T-helper 9 cell (primary cell): ENCODE data around the gene SLC25A6.
"Not testable (repeated sequence)": the region's sequence is repeated elsewhere in the genome, so short reads cannot be mapped to it uniquely, and the experiment has no call there.

Source experiments
- DNase-seq: peaks from one replicate; pipeline ENCODE4 v3.0.0-alpha.2; 2020

Gene SLC25A6

GRCh38 chrX:1389181-1389992 lies 2.5 kb downstream of the SLC25A6 start:
- no peak for DNase-seq

- no peak for DNase-seq
These were observed 3.3 kb downstream of the SLC25A6 start for GRCh38 chrX:1388651-1389050.

GRCh38 chrX:1387141-1387776 lies 4.7 kb downstream of the SLC25A6 start:
- DNase-seq = no peak

- no peak for DNase-seq
These were observed 5.4 kb downstream of the SLC25A6 start for GRCh38 chrX:1386338-1387127.

GRCh38 chrX:1385253-1386223 lies 6.4 kb downstream of the SLC25A6 start:
- DNase-seq = no peak

- DNase-seq = no peak
These were observed 7.2 kb downstream of the SLC25A6 start for GRCh38 chrX:1384658-1385252.

- DNase-seq = no peak
These were observed 11.2 kb downstream of the SLC25A6 start for GRCh38 chrX:1380672-1381233.

GRCh38 chrX:1378306-1378759 lies 13.6 kb downstream of the SLC25A6 start:
- no peak for DNase-seq

GRCh38 chrX:1368385-1368698 lies 23.6 kb downstream of the SLC25A6 start:
- DNase-seq = no peak

- DNase-seq = not testable (repeated sequence)
These were observed 25.6 kb downstream of the SLC25A6 start for GRCh38 chrX:1366363-1366762.

GRCh38 chrX:1361910-1362309 lies 30.0 kb downstream of the SLC25A6 start:
- DNase-seq = no peak

- DNase-seq = no peak
These were observed 30.6 kb downstream of the SLC25A6 start for GRCh38 chrX:1361275-1361674.

- DNase-seq = no peak
These were observed 31.7 kb downstream of the SLC25A6 start for GRCh38 chrX:1360171-1360570.

- no peak for DNase-seq
These were observed 32.4 kb downstream of the SLC25A6 start for GRCh38 chrX:1359477-1359873.

- DNase-seq = no peak
These were observed 33.0 kb downstream of the SLC25A6 start for GRCh38 chrX:1358793-1359476.

GRCh38 chrX:1357993-1358392 lies 33.9 kb downstream of the SLC25A6 start:
- no peak for DNase-seq

- DNase-seq = no peak
These were observed 36.5 kb downstream of the SLC25A6 start for GRCh38 chrX:1355131-1356046.

- DNase-seq = no peak
These were observed 37.6 kb downstream of the SLC25A6 start for GRCh38 chrX:1354036-1355019.
